ENCODE data around the gene SRSF1. TPM values are rescaled to one million over a fixed set of nuclear protein-coding genes. Genes with fewer than 3 reads are reported as not detected.
"Not testable (repeated sequence)": the region's sequence is repeated elsewhere in the genome, so short reads cannot be mapped to it uniquely, and the experiment has no call there.

SRSF1 gene
- total RNA-seq, 1 donor from 2014 or later = 227 TPM

GRCh38 chr17:57990037-57990436 is 17.0 kb downstream of the SRSF1 start:
- no peak for DNase-seq

- DNase-seq = peak; percentile 59
Observed at GRCh38 chr17:57988301-57989250, 18.5 kb downstream of the SRSF1 start.

GRCh38 chr17:57987581-57988300 is 19.3 kb downstream of the SRSF1 start, which contains the start of gene VEZF1:
Gene VEZF1 (minus strand): TSS chr17:57988254. CDS start chr17:57988111, 143 bp downstream.
- DNase-seq = peak; percentile 37

GRCh38 chr17:57986841-57987580 is 20.0 kb downstream of the SRSF1 start:
- DNase-seq = peak; percentile 64

- DNase-seq = no peak
Observed at GRCh38 chr17:57985675-57985974, 21.4 kb downstream of the SRSF1 start.

GRCh38 chr17:57984936-57985674 is 21.9 kb downstream of the SRSF1 start:
- no peak for DNase-seq

- no peak for DNase-seq
Observed at GRCh38 chr17:57984261-57984890, 22.7 kb downstream of the SRSF1 start.

GRCh38 chr17:57983446-57983845 is 23.6 kb downstream of the SRSF1 start:
- DNase-seq = no peak

GRCh38 chr17:57982452-57983170 is 24.4 kb downstream of the SRSF1 start:
- no peak for DNase-seq

GRCh38 chr17:57980522-57980921 is 26.5 kb downstream of the SRSF1 start:
- DNase-seq = no peak

- no peak for DNase-seq
Observed at GRCh38 chr17:57979076-57979475, 28.0 kb downstream of the SRSF1 start.

GRCh38 chr17:57976594-57976993 is 30.5 kb downstream of the SRSF1 start:
- DNase-seq = no peak

GRCh38 chr17:57975044-57975443 is 32.0 kb downstream of the SRSF1 start:
- no peak for DNase-seq

GRCh38 chr17:57974053-57974824 is 32.8 kb downstream of the SRSF1 start:
- DNase-seq = not testable (repeated sequence)

- no peak for DNase-seq
Observed at GRCh38 chr17:57972151-57972550, 34.9 kb downstream of the SRSF1 start.

GRCh38 chr17:57971572-57971971 is 35.5 kb downstream of the SRSF1 start:
- DNase-seq = no peak

GRCh38 chr17:57970710-57971109 is 36.3 kb downstream of the SRSF1 start:
- peak; percentile 33 for DNase-seq

GRCh38 chr17:57968456-57968855 is 38.6 kb downstream of the SRSF1 start:
- no peak for DNase-seq

GRCh38 chr17:57966875-57967274 is 40.2 kb downstream of the SRSF1 start:
- no peak for DNase-seq

- DNase-seq = no peak
Observed at GRCh38 chr17:57966246-57966645, 40.8 kb downstream of the SRSF1 start.
